SK-N-MC (cell line): ENCODE results near the gene KCNQ1.

Experiments
- DNase-seq: peaks from one replicate; pipeline ENCODE4 v3.0.0-alpha.2; 2011; ENCODE audit warnings: low read depth, low spot score
- H3K27ac ChIP-seq: fragments of 200-600 bp; sonication (generic); 2 replicates; pipeline ENCODE4 v1.5.1; 2016; ENCODE audit warnings: mixed run types
- H3K36me3 ChIP-seq: fragments of 200-600 bp; sonication (generic); 2 replicates; pipeline ENCODE4 v1.6.1; 2017; ENCODE audit warnings: antibody characterized with exemption, low read length, mixed read lengths; ENCODE audit not compliant: insufficient read depth
- H3K4me3 ChIP-seq: fragments of 200-600 bp; sonication (generic); 2 replicates; pipeline ENCODE4 v1.5.1; 2016
- H3K9ac ChIP-seq: fragments of 200-600 bp; sonication (generic); 2 replicates; pipeline ENCODE4 v1.8.0; 2017; ENCODE audit warnings: mixed run types, mixed read lengths; ENCODE audit not compliant: insufficient read length
- H3K9me3 ChIP-seq: fragments of 200-600 bp; sonication (generic); 2 replicates; pipeline ENCODE4 v1.6.1; 2017; ENCODE audit warnings: low read depth, mild to moderate bottlenecking, antibody characterized with exemption, low read length, moderate library complexity, mixed read lengths
- EZH2 ChIP-seq: fragments of 200-600 bp; sonication (generic); IDR thresholded peaks from one replicate; pipeline ENCODE4 v1.6.1; 2017; ENCODE audit warnings: antibody characterized with exemption
- FOXP2 ChIP-seq: optimal IDR thresholded peaks from 2 replicates; pipeline ENCODE3; 2011; ENCODE audit warnings: mild to moderate bottlenecking, moderate library complexity; ENCODE audit not compliant: insufficient read depth; ENCODE audit errors: extremely low read length, control extremely low read depth
- POLR2AphosphoS5 ChIP-seq: IDR thresholded peaks from 2 replicates; pipeline ENCODE4 v1.6.1; 2012; ENCODE audit warnings: mild to moderate bottlenecking, low read depth, low read length, borderline replicate concordance

Gene KCNQ1

DNA sequence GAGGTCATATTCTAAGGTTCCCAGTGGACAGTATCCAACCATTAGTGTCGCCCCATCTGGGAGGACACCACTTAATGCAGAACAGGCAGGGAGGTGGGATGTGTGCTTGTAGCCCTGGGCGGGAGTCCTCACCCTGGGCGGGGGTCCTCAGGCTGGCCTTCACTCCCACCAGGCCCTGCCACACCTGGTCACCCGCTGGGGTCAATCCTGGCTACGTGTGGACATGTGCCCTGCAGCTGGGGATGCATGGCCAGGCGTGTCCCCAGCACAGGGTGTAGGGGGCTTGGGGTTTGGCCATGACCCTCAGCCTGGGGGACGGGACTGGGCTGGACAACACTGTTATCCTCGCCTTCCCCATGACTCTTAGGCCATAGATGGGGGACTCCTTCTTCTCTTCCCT, 19.3 kb upstream of the KCNQ1 start:
- no peak overlapping the region for H3K27ac ChIP-seq
- no peaks in the 10 kb centered on the region for H3K36me3 ChIP-seq
- H3K9me3 ChIP-seq = no peaks in the 10 kb centered on the region
- no peak for DNase-seq
- H3K9ac ChIP-seq = no peak overlapping the region
- TF ChIP-seq EZH2 (no peak), POLR2AphosphoS5 (no peak), FOXP2 (no peak)
- no peak overlapping the region for H3K4me3 ChIP-seq

DNA sequence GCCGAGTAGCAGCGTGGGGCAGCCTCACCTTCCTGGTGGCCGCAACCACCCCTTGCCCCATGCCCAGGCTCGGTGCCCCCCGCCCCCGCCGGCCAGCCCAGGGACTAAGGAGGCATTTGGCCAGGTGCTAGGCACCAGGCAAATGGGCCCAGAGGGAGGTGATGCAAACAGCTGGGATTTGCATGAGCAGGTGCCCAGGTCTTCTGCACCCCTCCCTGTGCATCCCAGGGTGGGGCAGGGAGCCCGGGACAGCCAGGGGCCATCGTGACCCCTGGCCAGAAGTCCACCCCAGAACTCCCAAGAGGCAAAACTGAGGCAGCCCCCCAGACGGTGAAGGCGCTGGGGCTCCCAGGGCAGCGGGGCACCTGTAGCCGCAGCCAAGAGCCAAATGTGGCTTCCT, 18.6 kb upstream of the KCNQ1 start:
- no peak overlapping the region for H3K27ac ChIP-seq
- no peak for TF ChIP-seq FOXP2
- TF ChIP-seq POLR2AphosphoS5 = no peak
- no peak for TF ChIP-seq EZH2
- no peak for DNase-seq

DNA sequence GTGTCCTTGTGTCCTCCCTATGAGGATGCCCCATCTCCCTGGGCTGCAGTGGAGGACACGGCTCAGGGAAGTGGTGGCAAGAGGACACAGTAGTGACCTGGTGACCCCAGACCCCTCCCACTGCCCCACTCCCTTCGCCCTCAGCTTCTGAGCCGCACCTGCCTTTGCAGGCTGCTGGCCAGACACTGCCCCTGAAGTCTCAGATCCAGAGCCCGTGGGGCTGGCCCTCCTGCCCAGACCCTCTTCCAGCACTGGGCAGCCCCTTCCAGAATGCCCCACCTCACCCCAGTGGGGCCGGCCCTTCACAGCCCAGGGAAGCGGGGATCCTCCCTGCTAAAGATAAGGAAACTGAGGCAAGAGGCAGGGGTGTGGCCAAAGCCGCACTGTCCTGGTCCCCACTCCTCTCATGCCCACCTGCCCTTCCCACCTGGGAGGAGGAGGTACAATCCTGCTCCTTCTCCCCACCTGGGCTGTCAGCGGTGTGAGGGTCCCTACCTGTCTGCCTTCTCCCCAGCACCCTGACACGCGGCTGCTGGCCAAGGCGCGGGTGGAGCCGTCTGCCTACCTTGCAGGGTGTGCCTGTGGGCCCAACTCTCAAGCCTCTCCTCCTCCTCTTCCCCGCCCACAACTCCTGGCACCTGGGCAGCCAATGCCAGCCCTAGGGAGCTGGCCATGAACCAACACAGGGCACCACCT, 17.8 kb upstream of the KCNQ1 start:
- no peak for DNase-seq
- Histone ChIP-seq H3K4me3 (no peak overlapping the region), H3K36me3 (no peaks in the 10 kb centered on the region), H3K9me3 (no peaks in the 10 kb centered on the region), H3K9ac (no peak overlapping the region), H3K27ac (no peak overlapping the region)
- TF ChIP-seq FOXP2 (no peak), POLR2AphosphoS5 (no peak), EZH2 (no peak)

More for the DNA sequence above, 18.6 kb upstream of the KCNQ1 start:
- no peaks in the 10 kb centered on the region for H3K36me3 ChIP-seq
- H3K4me3 ChIP-seq = no peak overlapping the region
- H3K9me3 ChIP-seq = no peaks in the 10 kb centered on the region
- H3K9ac ChIP-seq = no peak overlapping the region

DNA sequence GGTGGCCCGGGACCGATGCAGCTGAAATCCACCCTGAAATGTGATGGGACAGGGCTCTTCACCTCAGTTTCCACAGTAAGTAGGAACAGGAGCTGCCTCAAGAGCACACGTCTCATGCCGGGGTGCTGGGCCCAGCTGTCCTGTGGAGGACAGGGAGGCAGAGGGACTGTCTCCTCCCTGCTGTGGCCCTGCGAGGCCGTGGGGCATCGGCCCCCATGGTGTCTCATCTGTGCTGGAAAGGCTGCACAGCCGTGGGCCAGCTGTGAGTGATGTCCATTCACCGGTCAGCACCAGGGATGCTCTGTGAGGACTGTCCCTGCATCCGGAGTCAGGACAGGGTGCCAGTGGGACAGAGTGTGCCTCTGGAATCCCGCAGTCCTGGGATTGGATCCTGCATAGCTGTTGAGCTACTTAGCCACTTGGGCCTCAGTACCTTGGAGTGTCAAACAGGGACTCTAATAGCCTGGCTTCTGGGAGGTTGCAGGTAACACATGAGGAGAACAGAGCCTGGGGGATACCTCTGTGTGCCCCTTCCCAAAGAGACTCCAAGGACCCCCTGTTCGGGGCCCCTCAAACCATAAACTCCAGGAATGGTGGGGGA, 17.0 kb upstream of the KCNQ1 start:
- H3K36me3 ChIP-seq = no peaks in the 10 kb centered on the region
- H3K4me3 ChIP-seq = no peak overlapping the region
- no peak overlapping the region for H3K27ac ChIP-seq
- no peak overlapping the region for H3K9ac ChIP-seq
- DNase-seq = no peak
- H3K9me3 ChIP-seq = no peaks in the 10 kb centered on the region
- no peak for TF ChIP-seq POLR2AphosphoS5
- TF ChIP-seq FOXP2 = no peak
- no peak for TF ChIP-seq EZH2

DNA sequence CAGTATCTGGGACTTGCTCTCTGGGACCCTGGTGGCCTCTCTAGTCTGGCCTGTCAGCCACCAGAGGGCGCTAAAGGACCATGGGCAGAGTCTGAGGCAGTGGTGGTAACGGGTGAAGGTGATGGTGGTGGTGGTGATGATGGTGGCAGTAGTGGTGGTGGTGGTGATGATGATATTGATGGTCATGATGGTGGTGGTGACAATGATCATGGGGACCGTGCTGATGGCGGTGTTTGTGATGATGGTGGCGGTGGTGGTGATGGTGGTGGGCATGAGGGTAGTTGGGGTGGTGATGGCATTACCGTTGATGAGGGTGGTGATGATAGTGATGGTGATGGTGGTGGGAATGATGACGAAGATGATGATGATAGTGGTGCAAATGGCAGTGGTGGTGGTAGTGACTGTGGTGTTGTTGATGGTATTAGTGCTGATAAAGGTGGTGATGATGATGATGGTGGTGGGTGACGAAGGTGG, 16.4 kb upstream of the KCNQ1 start:
- no peak overlapping the region for H3K27ac ChIP-seq

DNA sequence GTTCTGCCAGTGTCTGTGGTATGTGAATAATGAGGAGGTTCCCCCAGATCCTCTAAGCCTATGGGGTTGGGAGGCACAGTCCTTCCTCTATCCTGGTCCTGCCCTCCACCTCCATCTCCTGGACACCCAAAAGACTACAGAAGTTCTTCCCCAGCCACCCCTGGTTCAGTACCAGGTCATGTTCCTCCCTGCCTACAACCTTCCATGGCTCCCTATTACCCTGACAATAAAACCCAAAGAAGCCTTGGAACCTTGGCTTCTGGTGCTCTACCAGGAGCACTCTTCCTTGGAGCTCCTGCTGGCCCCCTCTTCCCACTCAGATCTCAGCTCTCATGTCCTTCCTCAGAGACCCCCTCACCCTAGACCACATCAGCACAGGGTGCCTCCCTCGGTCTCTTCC, 13.4 kb upstream of the KCNQ1 start:
- Histone ChIP-seq H3K9ac (no peak overlapping the region), H3K36me3 (no peaks in the 10 kb centered on the region), H3K4me3 (no peak overlapping the region), H3K9me3 (no peaks in the 10 kb centered on the region), H3K27ac (no peak overlapping the region)
- TF ChIP-seq FOXP2 (no peak), EZH2 (no peak), POLR2AphosphoS5 (no peak)
- DNase-seq = no peak

More for the DNA sequence above, 16.4 kb upstream of the KCNQ1 start:
- no peak overlapping the region for H3K9ac ChIP-seq
- H3K36me3 ChIP-seq = no peaks in the 10 kb centered on the region
- no peak for DNase-seq
- TF ChIP-seq EZH2 = no peak
- TF ChIP-seq POLR2AphosphoS5 = no peak
- TF ChIP-seq FOXP2 = no peak
- no peak overlapping the region for H3K4me3 ChIP-seq
- no peaks in the 10 kb centered on the region for H3K9me3 ChIP-seq

DNA sequence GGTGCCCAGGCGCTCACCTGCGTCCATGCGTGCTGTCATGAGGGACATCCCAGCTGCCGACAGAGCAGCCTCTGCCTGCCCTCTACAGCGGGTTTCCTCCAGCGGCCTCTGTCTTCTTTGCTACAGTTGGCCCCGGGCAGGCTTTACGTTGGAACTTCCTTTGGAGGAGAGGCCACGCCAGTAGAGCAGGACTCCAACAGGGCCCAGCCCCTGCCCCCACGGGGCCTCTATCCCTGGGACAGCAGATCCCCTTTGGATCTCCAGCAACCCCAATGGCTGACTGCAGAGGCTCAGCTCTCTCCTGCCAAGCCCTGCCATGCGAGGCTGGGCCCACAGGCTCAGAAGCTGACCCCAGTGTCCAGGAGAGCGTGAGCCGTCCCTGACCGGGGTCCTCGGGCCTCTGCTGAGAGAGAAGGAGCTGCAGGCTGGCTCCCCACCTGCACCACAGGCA, 12.6 kb upstream of the KCNQ1 start:
- no peak for DNase-seq
- Histone ChIP-seq H3K9ac (no peak overlapping the region), H3K4me3 (no peak overlapping the region), H3K36me3 (no peaks in the 10 kb centered on the region), H3K9me3 (no peaks in the 10 kb centered on the region), H3K27ac (no peak overlapping the region)
- no peak for TF ChIP-seq FOXP2
- TF ChIP-seq EZH2 = no peak
- no peak for TF ChIP-seq POLR2AphosphoS5

DNA sequence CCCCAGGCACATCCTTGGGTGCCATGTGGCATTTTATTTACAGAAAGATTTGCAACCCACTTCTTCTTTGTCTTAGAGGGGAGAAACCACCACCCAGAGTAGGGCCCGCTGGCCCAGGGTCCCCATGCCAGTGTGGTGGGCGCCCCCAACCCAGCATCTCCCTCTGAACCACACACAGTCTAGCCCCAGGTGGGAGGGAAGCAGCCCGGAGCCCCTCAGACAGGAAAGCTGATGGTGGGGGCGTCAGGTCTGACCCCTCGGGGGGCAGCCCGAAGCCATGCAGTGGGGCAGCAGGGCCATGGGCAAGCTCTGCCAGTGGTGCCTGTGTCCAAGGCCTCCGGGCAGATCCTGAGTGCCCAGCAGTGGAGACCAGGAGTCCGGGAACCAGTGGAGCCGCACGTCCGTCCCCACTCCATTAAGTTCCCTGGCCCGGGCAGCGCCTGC, 12.2 kb upstream of the KCNQ1 start:
- Histone ChIP-seq H3K36me3 (no peaks in the 10 kb centered on the region), H3K9ac (no peak overlapping the region), H3K4me3 (no peak overlapping the region), H3K27ac (no peak overlapping the region), H3K9me3 (no peaks in the 10 kb centered on the region)
- TF ChIP-seq EZH2 = no peak
- DNase-seq = no peak
